HepG2 (cell line): ENCODE measurements around the gene SLC20A1. TPM values are rescaled to one million over a fixed set of nuclear protein-coding genes. Genes with fewer than 3 reads are reported as not detected.

Experiments used
- ARNT2 ChIP-seq: sonication (generic); formaldehyde crosslinking; IDR thresholded peaks from 2 replicates; pipeline ENCODE4 v1.8.0; 2022; ENCODE audit warnings: mild to moderate bottlenecking, low read depth, missing genetic modification reagents, moderate library complexity
- ATM ChIP-seq: fragments of 450-650 bp; IDR thresholded peaks from 2 replicates; pipeline ENCODE4 v1.7.1; 2017; ENCODE audit warnings: mild to moderate bottlenecking, borderline replicate concordance
- CCAR2 ChIP-seq: fragments of 200-400 bp; formaldehyde crosslinking; optimal IDR thresholded peaks from 2 replicates; pipeline ENCODE3; 2018; ENCODE audit warnings: low read depth, mild to moderate bottlenecking, low read length, moderate library complexity
- ERF ChIP-seq: IDR thresholded peaks from 2 replicates; pipeline ENCODE4 v1.6.1; 2018; ENCODE audit warnings: missing biosample characterization, missing genetic modification reagents
- HCFC1 ChIP-seq: fragments of 150-350 bp; IDR thresholded peaks from 2 replicates; pipeline ENCODE4 v1.6.1; 2014; ENCODE audit warnings: low read depth, low read length
- MIER3 ChIP-seq: IDR thresholded peaks from 2 replicates; pipeline ENCODE4 v1.6.1; 2016; ENCODE audit warnings: missing compliant biosample characterization, borderline replicate concordance
- NFKB2 ChIP-seq: sonication (generic); formaldehyde crosslinking; IDR thresholded peaks from 2 replicates; pipeline ENCODE4 v1.4.0; 2020; ENCODE audit warnings: missing genetic modification reagents, borderline replicate concordance
- REXO4 ChIP-seq: sonication (generic); formaldehyde crosslinking; IDR thresholded peaks from 2 replicates; pipeline ENCODE4 v1.8.0; 2022; ENCODE audit warnings: missing genetic modification reagents, mild to moderate bottlenecking, borderline replicate concordance
- RFX3 ChIP-seq: IDR thresholded peaks from 2 replicates; pipeline ENCODE4 v1.6.1; 2016; ENCODE audit warnings: missing biosample characterization, missing genetic modification reagents
- SNAI1 ChIP-seq: sonication (generic); formaldehyde crosslinking; IDR thresholded peaks from 2 replicates; pipeline ENCODE4 v1.5.0; 2020; ENCODE audit warnings: mild to moderate bottlenecking, missing genetic modification reagents, borderline replicate concordance
- WIZ ChIP-seq: sonication (generic); formaldehyde crosslinking; IDR thresholded peaks from 2 replicates; pipeline ENCODE4 v1.5.1; 2020; ENCODE audit warnings: mild to moderate bottlenecking, missing genetic modification reagents
- ZNF160 ChIP-seq: sonication (generic); formaldehyde crosslinking; IDR thresholded peaks from 2 replicates; pipeline ENCODE4 v1.8.0; 2022; ENCODE audit warnings: mild to moderate bottlenecking, inconsistent platforms, missing genetic modification reagents
- ZNF205 ChIP-seq: IDR thresholded peaks from 2 replicates; pipeline ENCODE4 v1.6.1; 2018; ENCODE audit warnings: missing biosample characterization, missing genetic modification reagents
- ZNF350 ChIP-seq: sonication (generic); formaldehyde crosslinking; IDR thresholded peaks from 2 replicates; pipeline ENCODE4 v1.4.0; 2020; ENCODE audit warnings: mild to moderate bottlenecking, low read depth, missing genetic modification reagents, borderline replicate concordance
- ZNF644 ChIP-seq: IDR thresholded peaks from 2 replicates; pipeline ENCODE4 v1.6.1; 2016; ENCODE audit warnings: low read depth
- ZZZ3 ChIP-seq: sonication (generic); formaldehyde crosslinking; IDR thresholded peaks from 2 replicates; pipeline ENCODE4 v1.4.0; 2020; ENCODE audit warnings: missing genetic modification reagents, mild to moderate bottlenecking, borderline replicate concordance
- polyA plus RNA-seq, 8 experiments: library from polyadenylated mRNA; depleted of rRNA in 3 of 8; stranded (reverse) in 7 of 8; unstranded in 1 of 8; fragments of >200 nt; fragmentation: Illumina TruSeq in 4 of 8; extraction: Trizol in 4 of 8; gene quantifications; 2 replicates each; pipeline versions ENCODE4 v1.2.1 to v1.2.3, GENCODE V29; 2011 to 2016; ENCODE audit warnings: low read depth in 4 of 8, missing spikeins in 1 of 8, mixed read lengths in 1 of 8; ENCODE audit not compliant: insufficient read depth in 1 of 8
- total RNA-seq, 5 experiments: library from RNA; depleted of rRNA; stranded (reverse); fragments of >200 nt; fragmentation: Illumina TruSeq; extraction: Trizol; gene quantifications; 2 replicates each; pipeline ENCODE4 v1.2.3, GENCODE V29; 2016; ENCODE audit warnings: low read depth in 1 of 5
- TF ChIP-seq, protein P1 (sequence below), 2 experiments: fragments of 450-650 bp in 1 of 2; sonication (generic) in 1 of 2; formaldehyde crosslinking; IDR thresholded peaks; 2 replicates each; pipeline versions ENCODE4 v1.5.0 to v1.8.0; 2020 to 2022; ENCODE audit warnings: mild to moderate bottlenecking in 1 of 2, missing genetic modification reagents in 1 of 2
- TF ChIP-seq, protein P2 (sequence below): sonication (generic); formaldehyde crosslinking; IDR thresholded peaks from 2 replicates; pipeline ENCODE4 v1.4.0; 2020; ENCODE audit warnings: mild to moderate bottlenecking, missing genetic modification reagents, borderline replicate concordance
- TF ChIP-seq, protein P3 (sequence below): sonication (generic); formaldehyde crosslinking; IDR thresholded peaks from 2 replicates; pipeline ENCODE4 v1.4.0; 2020; ENCODE audit warnings: mild to moderate bottlenecking, missing genetic modification reagents
- TF ChIP-seq, protein P4 (sequence below): sonication (generic); formaldehyde crosslinking; IDR thresholded peaks from 2 replicates; pipeline ENCODE4 v1.5.1; 2020; ENCODE audit warnings: missing genetic modification reagents, mild to moderate bottlenecking, borderline replicate concordance

Gene SLC20A1
- total and polyA plus RNA-seq, 2 of the 13 experiments (the other 11 are each of a cell fraction or from before 2014, with no cell fraction given), result 54.0 to 85.9 TPM

DNA sequence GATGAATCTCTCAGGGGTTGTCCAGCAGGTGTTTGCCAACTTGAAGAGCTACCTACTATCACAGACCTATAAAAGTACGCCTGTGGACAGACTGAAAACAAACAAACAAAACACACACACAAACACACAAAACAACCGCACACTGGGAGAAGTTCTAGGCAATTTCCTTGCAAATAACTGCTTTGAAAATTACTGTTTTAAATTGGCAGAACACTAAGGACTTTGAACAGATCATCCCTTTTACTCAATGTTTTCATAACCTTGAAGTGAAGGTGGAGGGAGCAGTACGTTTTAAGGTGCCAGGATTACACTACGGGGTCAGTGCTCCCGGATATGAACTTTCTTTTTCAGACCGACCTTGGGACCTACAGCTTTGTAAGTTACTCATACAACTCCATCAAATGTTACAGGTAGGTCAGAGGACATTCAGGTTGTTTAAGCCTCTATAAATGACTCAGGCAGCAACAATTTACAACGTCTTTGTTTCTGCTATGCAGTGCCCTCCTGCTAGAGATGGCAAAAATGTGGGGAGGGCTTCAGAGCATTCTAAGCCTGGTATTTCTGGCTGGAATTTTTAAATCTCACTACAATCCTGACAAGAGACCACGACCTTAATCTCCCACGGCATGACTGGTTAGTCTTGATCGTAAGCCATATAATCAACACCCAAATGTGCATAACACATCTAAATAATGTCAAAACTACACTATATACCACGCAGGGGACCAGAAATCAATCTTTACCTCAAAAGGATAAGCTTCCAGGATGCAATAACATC is 1.4 kb upstream of the SLC20A1 start (continued):
- TF ChIP-seq CCAR2, result no peak
- TF ChIP-seq, protein P1, sequence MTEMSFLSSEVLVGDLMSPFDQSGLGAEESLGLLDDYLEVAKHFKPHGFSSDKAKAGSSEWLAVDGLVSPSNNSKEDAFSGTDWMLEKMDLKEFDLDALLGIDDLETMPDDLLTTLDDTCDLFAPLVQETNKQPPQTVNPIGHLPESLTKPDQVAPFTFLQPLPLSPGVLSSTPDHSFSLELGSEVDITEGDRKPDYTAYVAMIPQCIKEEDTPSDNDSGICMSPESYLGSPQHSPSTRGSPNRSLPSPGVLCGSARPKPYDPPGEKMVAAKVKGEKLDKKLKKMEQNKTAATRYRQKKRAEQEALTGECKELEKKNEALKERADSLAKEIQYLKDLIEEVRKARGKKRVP (CRISPR knock-in tag; IDR thresholded peaks at IDR 0.05), result peak in 1 of 2 experiments; percentile 76; a peak in 2 of 4 replicates
- peak; percentile 58; the same call in 1 of the 2 replicates for TF ChIP-seq MIER3 (CRISPR knock-in tag)
- TF ChIP-seq ERF (CRISPR knock-in tag), result peak; percentile 63; the same call in 1 of the 2 replicates
- no peak for TF ChIP-seq ATM
- peak; percentile 62; the same call in 1 of the 2 replicates for TF ChIP-seq ZNF205
- TF ChIP-seq, protein P2, sequence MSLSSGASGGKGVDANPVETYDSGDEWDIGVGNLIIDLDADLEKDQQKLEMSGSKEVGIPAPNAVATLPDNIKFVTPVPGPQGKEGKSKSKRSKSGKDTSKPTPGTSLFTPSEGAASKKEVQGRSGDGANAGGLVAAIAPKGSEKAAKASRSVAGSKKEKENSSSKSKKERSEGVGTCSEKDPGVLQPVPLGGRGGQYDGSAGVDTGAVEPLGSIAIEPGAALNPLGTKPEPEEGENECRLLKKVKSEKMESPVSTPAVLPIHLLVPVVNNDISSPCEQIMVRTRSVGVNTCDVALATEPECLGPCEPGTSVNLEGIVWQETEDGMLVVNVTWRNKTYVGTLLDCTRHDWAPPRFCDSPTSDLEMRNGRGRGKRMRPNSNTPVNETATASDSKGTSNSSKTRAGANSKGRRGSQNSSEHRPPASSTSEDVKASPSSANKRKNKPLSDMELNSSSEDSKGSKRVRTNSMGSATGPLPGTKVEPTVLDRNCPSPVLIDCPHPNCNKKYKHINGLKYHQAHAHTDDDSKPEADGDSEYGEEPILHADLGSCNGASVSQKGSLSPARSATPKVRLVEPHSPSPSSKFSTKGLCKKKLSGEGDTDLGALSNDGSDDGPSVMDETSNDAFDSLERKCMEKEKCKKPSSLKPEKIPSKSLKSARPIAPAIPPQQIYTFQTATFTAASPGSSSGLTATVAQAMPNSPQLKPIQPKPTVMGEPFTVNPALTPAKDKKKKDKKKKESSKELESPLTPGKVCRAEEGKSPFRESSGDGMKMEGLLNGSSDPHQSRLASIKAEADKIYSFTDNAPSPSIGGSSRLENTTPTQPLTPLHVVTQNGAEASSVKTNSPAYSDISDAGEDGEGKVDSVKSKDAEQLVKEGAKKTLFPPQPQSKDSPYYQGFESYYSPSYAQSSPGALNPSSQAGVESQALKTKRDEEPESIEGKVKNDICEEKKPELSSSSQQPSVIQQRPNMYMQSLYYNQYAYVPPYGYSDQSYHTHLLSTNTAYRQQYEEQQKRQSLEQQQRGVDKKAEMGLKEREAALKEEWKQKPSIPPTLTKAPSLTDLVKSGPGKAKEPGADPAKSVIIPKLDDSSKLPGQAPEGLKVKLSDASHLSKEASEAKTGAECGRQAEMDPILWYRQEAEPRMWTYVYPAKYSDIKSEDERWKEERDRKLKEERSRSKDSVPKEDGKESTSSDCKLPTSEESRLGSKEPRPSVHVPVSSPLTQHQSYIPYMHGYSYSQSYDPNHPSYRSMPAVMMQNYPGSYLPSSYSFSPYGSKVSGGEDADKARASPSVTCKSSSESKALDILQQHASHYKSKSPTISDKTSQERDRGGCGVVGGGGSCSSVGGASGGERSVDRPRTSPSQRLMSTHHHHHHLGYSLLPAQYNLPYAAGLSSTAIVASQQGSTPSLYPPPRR (CRISPR knock-in tag), result peak; percentile 76; the same call in 1 of the 2 replicates
- no peak for TF ChIP-seq HCFC1
- TF ChIP-seq ZZZ3 (CRISPR knock-in tag), result no peak
- no peak for TF ChIP-seq REXO4 (CRISPR knock-in tag)
- TF ChIP-seq, protein P3, sequence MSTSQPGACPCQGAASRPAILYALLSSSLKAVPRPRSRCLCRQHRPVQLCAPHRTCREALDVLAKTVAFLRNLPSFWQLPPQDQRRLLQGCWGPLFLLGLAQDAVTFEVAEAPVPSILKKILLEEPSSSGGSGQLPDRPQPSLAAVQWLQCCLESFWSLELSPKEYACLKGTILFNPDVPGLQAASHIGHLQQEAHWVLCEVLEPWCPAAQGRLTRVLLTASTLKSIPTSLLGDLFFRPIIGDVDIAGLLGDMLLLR, result no peak
- TF ChIP-seq SNAI1 (CRISPR knock-in tag), result no peak
- no peak; the same call in 1 of the 2 replicates for TF ChIP-seq WIZ
- 0 out of 2 replicates have a peak, but pooled peaks have one; percentile 11 for TF ChIP-seq ARNT2 (CRISPR knock-in tag)
- TF ChIP-seq, protein P4, sequence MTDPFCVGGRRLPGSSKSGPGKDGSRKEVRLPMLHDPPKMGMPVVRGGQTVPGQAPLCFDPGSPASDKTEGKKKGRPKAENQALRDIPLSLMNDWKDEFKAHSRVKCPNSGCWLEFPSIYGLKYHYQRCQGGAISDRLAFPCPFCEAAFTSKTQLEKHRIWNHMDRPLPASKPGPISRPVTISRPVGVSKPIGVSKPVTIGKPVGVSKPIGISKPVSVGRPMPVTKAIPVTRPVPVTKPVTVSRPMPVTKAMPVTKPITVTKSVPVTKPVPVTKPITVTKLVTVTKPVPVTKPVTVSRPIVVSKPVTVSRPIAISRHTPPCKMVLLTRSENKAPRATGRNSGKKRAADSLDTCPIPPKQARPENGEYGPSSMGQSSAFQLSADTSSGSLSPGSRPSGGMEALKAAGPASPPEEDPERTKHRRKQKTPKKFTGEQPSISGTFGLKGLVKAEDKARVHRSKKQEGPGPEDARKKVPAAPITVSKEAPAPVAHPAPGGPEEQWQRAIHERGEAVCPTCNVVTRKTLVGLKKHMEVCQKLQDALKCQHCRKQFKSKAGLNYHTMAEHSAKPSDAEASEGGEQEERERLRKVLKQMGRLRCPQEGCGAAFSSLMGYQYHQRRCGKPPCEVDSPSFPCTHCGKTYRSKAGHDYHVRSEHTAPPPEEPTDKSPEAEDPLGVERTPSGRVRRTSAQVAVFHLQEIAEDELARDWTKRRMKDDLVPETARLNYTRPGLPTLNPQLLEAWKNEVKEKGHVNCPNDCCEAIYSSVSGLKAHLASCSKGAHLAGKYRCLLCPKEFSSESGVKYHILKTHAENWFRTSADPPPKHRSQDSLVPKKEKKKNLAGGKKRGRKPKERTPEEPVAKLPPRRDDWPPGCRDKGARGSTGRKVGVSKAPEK (CRISPR knock-in tag), result no peak; the same call in 1 of the 2 replicates
- TF ChIP-seq ZNF644 (CRISPR knock-in tag), result no peak
- no peak for TF ChIP-seq NFKB2 (CRISPR knock-in tag)
- no peak for TF ChIP-seq RFX3 (CRISPR knock-in tag)
- no peak for TF ChIP-seq ZNF160 (CRISPR knock-in tag)
- TF ChIP-seq ZNF350 (CRISPR knock-in tag), result no peak
